ENCODE measurements around the gene KRR1.

GRCh38 chr12:75529826-75530225, 18.4 kb upstream of the KRR1 start:
- no peak for TF ChIP-seq CTCF (IDR thresholded peaks at IDR 0.05)
- no peak for TF ChIP-seq POLR2AphosphoS5 (IDR thresholded peaks at IDR 0.05)
- TF ChIP-seq POLR2A (IDR thresholded peaks at IDR 0.05) = no peak
